Keratinocyte (primary cell): ENCODE results near the gene ANKRD28.

Experiments
- EZH2 ChIP-seq: IDR thresholded peaks from one replicate; pipeline ENCODE4 v1.6.1; 2012; ENCODE audit warnings: inconsistent platforms, mild to moderate bottlenecking, low read length, moderate library complexity
- TF ChIP-seq, protein P1 (sequence below), 3 experiments: IDR thresholded peaks in 1 of 3; conservative IDR thresholded peaks in 1 of 3; optimal IDR thresholded peaks in 1 of 3; 2 replicates in 2 of 3; 3 replicates in 1 of 3; pipeline versions ENCODE3 to v1.5.1; 2011; ENCODE audit warnings: low read length in 3 of 3, mild to moderate bottlenecking in 3 of 3, moderate library complexity in 2 of 3, control low read depth in 1 of 3, inconsistent platforms in 1 of 3; ENCODE audit not compliant: insufficient read depth in 2 of 3; ENCODE audit errors: extremely low read depth in 1 of 3

DNA sequence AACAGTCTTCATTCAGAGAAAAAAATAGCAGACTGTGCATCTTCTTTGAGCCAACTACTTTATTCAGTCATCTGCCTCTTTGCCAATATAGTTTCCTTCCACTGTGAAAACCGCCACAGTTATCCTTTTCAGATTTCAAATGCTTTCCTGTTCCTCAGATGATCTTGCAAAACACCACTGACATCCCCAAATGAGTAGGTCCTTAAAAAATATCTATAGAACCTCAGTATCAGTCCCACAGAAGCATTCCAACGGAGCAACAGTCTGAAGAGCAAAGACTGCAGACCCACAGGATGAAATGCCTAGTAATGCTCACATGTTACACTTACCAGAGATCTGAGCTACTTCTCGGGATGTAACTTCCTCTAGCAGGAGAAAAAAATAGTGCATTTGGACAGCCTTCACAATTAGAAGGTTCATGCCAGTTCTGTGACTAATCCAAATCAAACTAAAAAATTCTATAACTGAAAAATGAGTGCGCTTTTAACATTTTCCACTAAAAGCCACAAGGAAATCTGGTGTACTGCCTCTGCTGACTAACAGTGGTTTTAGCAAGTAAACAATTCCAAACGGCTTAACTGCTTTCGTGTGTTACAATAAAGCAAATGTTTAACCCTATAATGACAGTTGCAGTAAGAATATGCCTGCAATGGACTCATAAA lies at the start of gene ANKRD28:
- TF ChIP-seq, protein P1, sequence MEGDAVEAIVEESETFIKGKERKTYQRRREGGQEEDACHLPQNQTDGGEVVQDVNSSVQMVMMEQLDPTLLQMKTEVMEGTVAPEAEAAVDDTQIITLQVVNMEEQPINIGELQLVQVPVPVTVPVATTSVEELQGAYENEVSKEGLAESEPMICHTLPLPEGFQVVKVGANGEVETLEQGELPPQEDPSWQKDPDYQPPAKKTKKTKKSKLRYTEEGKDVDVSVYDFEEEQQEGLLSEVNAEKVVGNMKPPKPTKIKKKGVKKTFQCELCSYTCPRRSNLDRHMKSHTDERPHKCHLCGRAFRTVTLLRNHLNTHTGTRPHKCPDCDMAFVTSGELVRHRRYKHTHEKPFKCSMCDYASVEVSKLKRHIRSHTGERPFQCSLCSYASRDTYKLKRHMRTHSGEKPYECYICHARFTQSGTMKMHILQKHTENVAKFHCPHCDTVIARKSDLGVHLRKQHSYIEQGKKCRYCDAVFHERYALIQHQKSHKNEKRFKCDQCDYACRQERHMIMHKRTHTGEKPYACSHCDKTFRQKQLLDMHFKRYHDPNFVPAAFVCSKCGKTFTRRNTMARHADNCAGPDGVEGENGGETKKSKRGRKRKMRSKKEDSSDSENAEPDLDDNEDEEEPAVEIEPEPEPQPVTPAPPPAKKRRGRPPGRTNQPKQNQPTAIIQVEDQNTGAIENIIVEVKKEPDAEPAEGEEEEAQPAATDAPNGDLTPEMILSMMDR (optimal IDR thresholded peaks at IDR 0.05 in 1 of 3, IDR thresholded peaks at IDR 0.05 in 1 of 3, conservative IDR thresholded peaks at IDR 0.05 in 1 of 3; ENCODE audit: extremely low read depth in 1 of 3, insufficient read depth in 2 of 3, low read length in 3 of 3), result peak in 2 of 3 experiments; percentile 9 to 19
- TF ChIP-seq EZH2, result no peak
